Measurements from ENCODE around the gene ZNF678. TPM values are rescaled to one million over a fixed set of nuclear protein-coding genes. Genes with fewer than 3 reads are reported as not detected.
A peak's percentile ranks its signal among the peaks of the same experiment; 100 is the strongest.

The ZNF678 gene
- polyA plus RNA-seq, 1 of the 3 experiments (the other 2 are of a cell fraction), result 1.3 TPM

DNA sequence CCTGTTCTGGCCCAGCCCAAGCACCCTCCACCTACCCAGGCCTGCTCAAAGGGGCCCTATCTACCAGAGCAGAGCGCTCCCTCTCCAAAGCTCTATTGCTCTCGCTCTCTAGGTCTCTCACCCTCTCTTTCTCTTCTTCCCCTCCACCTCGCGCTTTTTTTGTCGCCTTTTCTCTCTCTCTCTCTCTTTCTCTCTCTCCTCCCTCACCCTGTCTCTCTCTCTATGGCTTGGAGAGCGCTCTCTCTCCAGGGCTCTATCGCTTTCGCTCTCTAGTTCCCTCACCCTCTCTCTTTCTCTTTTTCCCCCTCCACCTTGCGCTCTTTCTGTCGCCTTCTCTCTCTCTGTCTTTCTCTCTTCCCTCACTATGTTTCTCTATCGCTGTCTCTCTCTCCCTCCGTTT lies 3.4 kb upstream of the ZNF678 start (continued):
- TF ChIP-seq MXI1 (IDR thresholded peaks at IDR 0.05; ENCODE audit: low read depth, low read length) (no peak), PBX3 (IDR thresholded peaks at IDR 0.05) (no peak)

GRCh38 chr1:227560393-227561173 lies 2.8 kb upstream of the ZNF678 start:
- no peak overlapping the region for H3K9ac ChIP-seq
- H2AFZ ChIP-seq (ENCODE audit: low read depth), result no peak overlapping the region
- no peak for TF ChIP-seq TCF12 (IDR thresholded peaks at IDR 0.05)
- TF ChIP-seq, protein P1, sequence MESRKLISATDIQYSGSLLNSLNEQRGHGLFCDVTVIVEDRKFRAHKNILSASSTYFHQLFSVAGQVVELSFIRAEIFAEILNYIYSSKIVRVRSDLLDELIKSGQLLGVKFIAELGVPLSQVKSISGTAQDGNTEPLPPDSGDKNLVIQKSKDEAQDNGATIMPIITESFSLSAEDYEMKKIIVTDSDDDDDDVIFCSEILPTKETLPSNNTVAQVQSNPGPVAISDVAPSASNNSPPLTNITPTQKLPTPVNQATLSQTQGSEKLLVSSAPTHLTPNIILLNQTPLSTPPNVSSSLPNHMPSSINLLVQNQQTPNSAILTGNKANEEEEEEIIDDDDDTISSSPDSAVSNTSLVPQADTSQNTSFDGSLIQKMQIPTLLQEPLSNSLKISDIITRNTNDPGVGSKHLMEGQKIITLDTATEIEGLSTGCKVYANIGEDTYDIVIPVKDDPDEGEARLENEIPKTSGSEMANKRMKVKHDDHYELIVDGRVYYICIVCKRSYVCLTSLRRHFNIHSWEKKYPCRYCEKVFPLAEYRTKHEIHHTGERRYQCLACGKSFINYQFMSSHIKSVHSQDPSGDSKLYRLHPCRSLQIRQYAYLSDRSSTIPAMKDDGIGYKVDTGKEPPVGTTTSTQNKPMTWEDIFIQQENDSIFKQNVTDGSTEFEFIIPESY (IDR thresholded peaks at IDR 0.05; ENCODE audit: borderline replicate concordance, low read depth), result no peak
- ChIA-PET CTCF (no interaction called here), POLR2A (no interaction called here)
- peaks cover 17% of the 10 kb centered on the region for H3K79me2 ChIP-seq (ENCODE audit: insufficient read depth)
- no peak overlapping the region for H3K27ac ChIP-seq (ENCODE audit: low read depth in 2 of 2, low read length in 1 of 2)
- no peak overlapping the region for H3K4me2 ChIP-seq
- peaks cover 7% of the 10 kb centered on the region for H3F3A ChIP-seq (replicated peaks; ENCODE audit: insufficient read depth)
- no peaks in the 10 kb centered on the region for H3K9me3 ChIP-seq
- DNase-seq, result no peak
- no peaks in the 10 kb centered on the region for H3K9me2 ChIP-seq
- H4K20me1 ChIP-seq (ENCODE audit: insufficient read depth), result no peaks in the 10 kb centered on the region
- H3K27me3 ChIP-seq (ENCODE audit: insufficient read depth), result no peaks in the 10 kb centered on the region
- H3K36me3 ChIP-seq (replicated peaks in 1 of 2; ENCODE audit: control insufficient read depth in 1 of 2, insufficient read depth in 2 of 2, low read length in 1 of 2), result no peaks in the 10 kb centered on the region
- 84% methylated on average over 37 of the region's 57 CpGs for WGBS (ENCODE audit: low lambda C conversion rate)
- no peak overlapping the region for H3K4me3 ChIP-seq (ENCODE audit: low read depth in 2 of 2, low read length in 1 of 2)
- H3K4me1 ChIP-seq (ENCODE audit: control insufficient read depth in 1 of 2, insufficient read depth in 2 of 2, low read depth in 1 of 2, low read length in 1 of 2), result peaks cover 3 to 7% of the 10 kb centered on the region in 2 experiments; a peak in 2 of 4 replicates

- Histone ChIP-seq H3F3A (replicated peaks; ENCODE audit: insufficient read depth) (peaks cover 7% of the 10 kb centered on the region), H3K4me1 (ENCODE audit: control insufficient read depth in 1 of 2, insufficient read depth in 2 of 2, low read depth in 1 of 2, low read length in 1 of 2) (peaks cover 3 to 7% of the 10 kb centered on the region in 2 experiments; a peak in 2 of 4 replicates), H3K9me2 (no peaks in the 10 kb centered on the region), H3K27me3 (ENCODE audit: insufficient read depth) (no peaks in the 10 kb centered on the region), H3K79me2 (ENCODE audit: insufficient read depth) (peaks cover 25% of the 10 kb centered on the region), H3K9me3 (no peaks in the 10 kb centered on the region), H3K36me3 (replicated peaks in 1 of 2; ENCODE audit: control insufficient read depth in 1 of 2, insufficient read depth in 2 of 2, low read length in 1 of 2) (no peaks in the 10 kb centered on the region), H4K20me1 (ENCODE audit: insufficient read depth) (no peaks in the 10 kb centered on the region), H2AFZ (ENCODE audit: low read depth) (no peak overlapping the region), H3K9ac (no peak overlapping the region), H3K4me2 (no peak overlapping the region), H3K4me3 (ENCODE audit: low read depth in 2 of 2, low read length in 1 of 2) (no peak overlapping the region), H3K27ac (ENCODE audit: low read depth in 2 of 2, low read length in 1 of 2) (no peak overlapping the region)
- ChIA-PET POLR2A (no interaction called here), CTCF (no interaction called here)
- 95% methylated on average over 42 of the region's 43 CpGs for WGBS (ENCODE audit: low lambda C conversion rate)
- peak; percentile 9 for DNase-seq
- TF ChIP-seq RXRA (IDR thresholded peaks at IDR 0.05; ENCODE audit: borderline replicate concordance, low read depth) (no peak), PBX3 (IDR thresholded peaks at IDR 0.05) (no peak), JUND (IDR thresholded peaks at IDR 0.05) (no peak), REST (IDR thresholded peaks at IDR 0.05; ENCODE audit: low read depth, low read length) (no peak), EP300 (IDR thresholded peaks at IDR 0.05; ENCODE audit: borderline replicate concordance in 1 of 2, low read depth in 1 of 2, low read length in 1 of 2) (no peak), RAD21 (IDR thresholded peaks at IDR 0.05; ENCODE audit: low read length) (no peak), SIN3A (IDR thresholded peaks at IDR 0.05; ENCODE audit: borderline replicate concordance, low read depth, low read length) (no peak), TAF1 (IDR thresholded peaks at IDR 0.05; ENCODE audit: borderline replicate concordance, low read depth, low read length) (no peak), YY1 (IDR thresholded peaks at IDR 0.05; ENCODE audit: low read depth) (no peak), GATA2 (CRISPR knock-in tag; IDR thresholded peaks at IDR 0.05) (no peak)
- TF ChIP-seq, protein P2, sequence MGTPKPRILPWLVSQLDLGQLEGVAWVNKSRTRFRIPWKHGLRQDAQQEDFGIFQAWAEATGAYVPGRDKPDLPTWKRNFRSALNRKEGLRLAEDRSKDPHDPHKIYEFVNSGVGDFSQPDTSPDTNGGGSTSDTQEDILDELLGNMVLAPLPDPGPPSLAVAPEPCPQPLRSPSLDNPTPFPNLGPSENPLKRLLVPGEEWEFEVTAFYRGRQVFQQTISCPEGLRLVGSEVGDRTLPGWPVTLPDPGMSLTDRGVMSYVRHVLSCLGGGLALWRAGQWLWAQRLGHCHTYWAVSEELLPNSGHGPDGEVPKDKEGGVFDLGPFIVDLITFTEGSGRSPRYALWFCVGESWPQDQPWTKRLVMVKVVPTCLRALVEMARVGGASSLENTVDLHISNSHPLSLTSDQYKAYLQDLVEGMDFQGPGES (IDR thresholded peaks at IDR 0.05; ENCODE audit: low read depth, low read length), result no peak
Measured at GRCh38 chr1:227561241-227561907, 2.0 kb upstream of the ZNF678 start.

All from SK-N-SH (cell line).